Posterior vena cava (tissue), 2 donors: ENCODE data around the gene KCNK4. TPM values are rescaled to one million over a fixed set of nuclear protein-coding genes. Genes with fewer than 3 reads are reported as not detected.

Experiments
- DNase-seq: peaks from one replicate; pipeline ENCODE4 v3.0.0-alpha.2; 2020; ENCODE audit warnings: low spot score
- intact Hi-C, 2 donors: fragments of 100-400 bp; cut with DNase I; formaldehyde crosslinking; loops; one replicate each; pipeline versions ENCODE4 v1.14.1 to v1.14.2; 2022 to 2023
- total RNA-seq, 2 donors: library from RNA; stranded (reverse); fragmentation: NEBNext Ultra II Directional; extraction: Animal tissue kit (Norgen Biotek cat#: 25700); gene quantifications; one replicate each; pipeline ENCODE4 v1.2.1, GENCODE V29; 2021
- donor health status: DM: yes; HTN: yes; CAD: no.
- donor health status: DM: yes; HTN: yes; CAD: no.

KCNK4 gene
- total RNA-seq, 2 donors from 2014 or later = not detected

GRCh38 chr11:64251753-64252002 lies 39.4 kb upstream of the KCNK4 start:
- intact Hi-C loops = no loop called here
- DNase-seq = no peak

GRCh38 chr11:64252003-64252872 lies 38.9 kb upstream of the KCNK4 start:
- no peak for DNase-seq
- intact Hi-C loops = no loop called here

GRCh38 chr11:64253043-64253442 lies 38.1 kb upstream of the KCNK4 start:
- no peak for DNase-seq
- intact Hi-C loops = no loop called here

DNA sequence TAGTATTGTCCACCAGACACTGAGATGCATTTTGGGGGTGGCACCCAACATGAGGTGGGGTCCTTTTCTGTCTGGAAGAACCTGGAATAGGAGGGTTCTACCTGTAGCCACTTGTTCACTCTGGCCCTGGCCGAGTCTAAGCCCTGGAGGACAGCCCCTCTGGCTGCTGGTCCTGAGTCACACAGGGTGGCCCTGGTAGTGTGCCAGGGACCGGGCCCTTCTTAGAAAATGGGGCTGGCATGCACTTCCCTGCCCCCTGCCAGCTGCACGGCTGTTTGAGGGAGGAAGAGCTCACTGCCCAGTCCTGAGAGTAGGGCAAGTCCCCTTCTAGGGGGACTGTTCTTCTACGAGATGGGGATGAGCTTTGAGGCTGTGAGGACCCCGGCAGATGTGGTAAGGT lies 37.6 kb upstream of the KCNK4 start:
- intact Hi-C loops = no loop called here
- no peak for DNase-seq

DNA sequence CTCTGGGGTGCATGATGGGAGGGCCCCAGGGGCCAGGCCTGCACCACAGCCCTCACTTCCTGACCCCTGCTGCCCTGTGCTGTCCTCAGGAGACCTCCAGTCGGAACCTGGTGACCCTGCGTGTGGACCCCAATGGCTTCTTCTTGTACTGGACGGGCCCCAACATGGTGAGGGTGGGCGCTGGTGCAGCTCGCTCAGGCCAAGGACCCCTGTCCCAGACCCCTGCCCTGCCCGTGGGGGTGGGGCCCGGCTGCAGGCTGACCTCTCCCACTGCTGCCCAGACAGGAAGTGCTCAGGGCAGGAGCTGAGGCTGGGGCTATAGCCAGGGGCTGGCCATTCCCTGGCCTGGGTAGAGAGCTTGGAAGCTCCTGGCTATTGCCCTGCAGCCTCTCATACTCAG lies 36.8 kb upstream of the KCNK4 start:
- intact Hi-C loops = no loop called here

DNA sequence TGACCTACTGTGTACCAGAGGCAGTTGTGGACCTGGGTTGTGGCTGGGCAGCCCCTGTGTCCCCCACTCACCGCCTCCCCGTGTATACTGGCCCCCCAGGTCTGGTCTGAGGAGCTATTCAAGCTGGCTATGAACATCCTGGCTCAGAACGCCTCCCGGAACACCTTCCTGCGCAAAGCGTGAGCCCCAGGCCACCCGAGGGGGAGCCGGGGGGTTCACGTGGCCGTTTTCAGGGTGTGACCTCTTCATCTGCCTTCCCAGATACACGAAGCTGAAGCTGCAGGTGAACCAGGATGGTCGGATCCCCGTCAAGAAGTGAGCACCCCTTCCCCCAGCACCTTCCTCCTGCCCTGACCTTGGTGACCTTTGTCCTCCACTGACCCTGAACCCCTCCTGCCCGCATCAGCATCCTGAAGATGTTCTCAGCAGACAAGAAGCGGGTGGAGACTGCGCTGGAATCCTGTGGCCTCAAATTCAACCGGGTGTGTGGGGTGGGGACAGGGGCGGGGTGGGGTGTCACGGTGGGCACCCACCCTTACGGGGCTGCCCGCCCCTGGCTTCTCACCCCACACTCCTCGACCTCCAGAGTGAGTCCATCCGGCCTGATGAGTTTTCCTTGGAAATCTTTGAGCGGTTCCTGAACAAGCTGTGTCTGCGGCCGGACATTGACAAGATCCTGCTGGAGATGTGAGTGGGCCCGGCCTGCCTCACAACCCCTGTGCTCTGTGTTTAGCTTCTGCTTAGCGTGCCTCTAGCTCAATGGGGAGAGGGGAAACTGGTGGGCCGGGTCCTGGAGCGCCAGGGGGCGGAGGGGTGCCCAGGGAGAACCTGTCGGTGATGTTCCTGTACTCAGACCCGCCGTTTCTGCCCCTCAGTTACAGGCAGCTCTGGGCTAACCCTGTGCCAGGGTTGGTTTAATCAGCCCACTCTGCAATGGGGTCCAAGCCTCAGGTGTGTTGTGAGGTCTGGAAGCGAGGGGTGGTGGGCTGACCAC lies 35.7 kb upstream of the KCNK4 start:
- intact Hi-C loops = no loop called here

More for the DNA sequence above, 36.8 kb upstream of the KCNK4 start:
- no peak for DNase-seq

GRCh38 chr11:64256300-64256699 lies 34.8 kb upstream of the KCNK4 start:
- intact Hi-C loops = no loop called here
- DNase-seq = no peak

More for the DNA sequence above, 35.7 kb upstream of the KCNK4 start:
- no peak for DNase-seq

DNA sequence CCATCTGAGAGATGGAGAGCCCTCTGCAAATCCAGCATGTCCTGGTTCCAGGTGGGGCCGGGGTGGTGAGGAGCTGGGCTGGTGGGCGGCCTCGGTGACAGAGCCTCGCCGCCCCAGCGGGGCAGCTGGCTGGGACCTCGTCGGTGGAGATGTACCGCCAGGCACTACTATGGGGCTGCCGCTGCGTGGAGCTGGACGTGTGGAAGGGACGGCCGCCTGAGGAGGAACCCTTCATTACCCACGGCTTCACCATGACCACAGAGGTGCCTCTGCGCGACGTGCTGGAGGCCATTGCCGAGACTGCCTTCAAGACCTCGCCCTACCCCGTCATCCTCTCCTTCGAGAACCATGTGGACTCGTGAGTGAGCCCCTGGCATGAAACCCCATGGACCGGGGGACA lies 32.7 kb upstream of the KCNK4 start:
- intact Hi-C loops = no loop called here
- DNase-seq = no peak

DNA sequence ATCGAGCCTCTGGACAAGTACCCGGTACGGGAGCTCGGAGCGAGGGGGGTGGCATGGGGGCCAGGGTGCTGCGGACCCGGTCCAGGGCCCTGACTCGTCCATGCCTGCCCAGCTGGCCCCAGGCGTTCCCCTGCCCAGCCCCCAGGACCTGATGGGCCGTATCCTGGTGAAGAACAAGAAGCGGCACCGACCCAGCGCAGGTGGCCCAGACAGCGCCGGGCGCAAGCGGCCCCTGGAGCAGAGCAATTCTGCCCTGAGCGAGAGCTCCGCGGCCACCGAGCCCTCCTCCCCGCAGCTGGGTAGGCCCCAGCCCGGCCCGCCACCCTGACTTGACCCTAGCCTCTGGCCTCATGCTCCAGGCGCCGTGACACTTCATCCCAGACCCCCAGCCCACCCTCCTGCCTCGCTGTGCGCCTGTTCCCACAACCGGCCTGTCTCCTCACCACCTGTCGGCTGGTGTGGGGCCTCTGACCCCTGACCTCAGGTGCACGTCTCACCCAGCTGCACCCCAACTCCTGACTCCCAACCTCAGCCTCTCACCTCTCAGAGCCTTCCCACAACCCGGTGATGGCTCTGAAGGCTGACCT lies 32.1 kb upstream of the KCNK4 start:
- intact Hi-C loops = no loop called here

DNA sequence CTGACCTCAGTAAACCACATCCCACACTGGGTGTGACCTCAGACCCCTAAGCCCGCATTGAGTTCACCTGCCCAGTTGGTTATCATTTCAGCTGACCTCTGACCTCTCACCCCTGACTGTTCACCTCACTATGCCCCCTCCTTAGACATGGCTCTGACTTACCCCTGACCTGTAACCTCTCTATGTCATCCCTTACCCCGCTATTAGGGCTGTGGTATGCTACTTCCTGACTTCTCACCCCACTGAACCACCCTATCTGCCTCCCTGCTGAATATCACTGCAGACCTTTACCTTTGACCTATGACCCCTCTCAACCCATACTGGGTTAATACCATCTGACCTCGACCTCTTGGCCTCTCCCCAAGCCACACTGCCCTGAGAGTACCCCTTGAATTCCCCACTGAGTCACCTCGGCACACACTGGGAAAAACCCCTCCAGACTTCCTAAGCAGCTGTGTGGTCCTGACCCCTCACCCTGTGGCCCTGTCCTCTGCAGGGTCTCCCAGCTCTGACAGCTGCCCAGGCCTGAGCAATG lies 31.5 kb upstream of the KCNK4 start:
- intact Hi-C loops = no loop called here
- no peak for DNase-seq

More for the DNA sequence above, 32.1 kb upstream of the KCNK4 start:
- no peak for DNase-seq

GRCh38 chr11:64260147-64260708 lies 30.9 kb upstream of the KCNK4 start:
- intact Hi-C loops = no loop called here
- DNase-seq = no peak

GRCh38 chr11:64261556-64262080 lies 29.5 kb upstream of the KCNK4 start:
- DNase-seq = no peak
- intact Hi-C loops = no loop called here

GRCh38 chr11:64262271-64263002 lies 28.7 kb upstream of the KCNK4 start:
- no peak for DNase-seq
- intact Hi-C loops = no loop called here

GRCh38 chr11:64263021-64263946 lies 27.8 kb upstream of the KCNK4 start:
- DNase-seq = no peak
- intact Hi-C loops = no loop called here

DNA sequence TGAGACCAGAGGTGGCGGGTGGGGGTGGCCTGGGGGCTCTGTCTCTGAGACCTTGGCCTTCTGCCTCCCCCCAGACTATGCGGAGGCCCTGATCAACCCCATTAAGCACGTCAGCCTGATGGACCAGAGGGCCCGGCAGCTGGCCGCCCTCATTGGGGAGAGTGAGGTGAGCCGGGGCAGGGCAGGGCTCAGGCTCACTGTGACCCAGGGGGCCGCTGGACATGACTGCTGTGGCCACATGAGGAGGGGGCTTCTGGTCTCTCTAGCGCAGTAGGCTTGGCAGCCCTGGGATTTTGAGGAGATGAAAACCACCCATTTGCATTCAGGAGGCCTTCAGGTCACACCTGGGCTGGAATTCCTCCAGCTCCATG lies 27.2 kb upstream of the KCNK4 start:
- intact Hi-C loops = no loop called here
- no peak for DNase-seq

DNA sequence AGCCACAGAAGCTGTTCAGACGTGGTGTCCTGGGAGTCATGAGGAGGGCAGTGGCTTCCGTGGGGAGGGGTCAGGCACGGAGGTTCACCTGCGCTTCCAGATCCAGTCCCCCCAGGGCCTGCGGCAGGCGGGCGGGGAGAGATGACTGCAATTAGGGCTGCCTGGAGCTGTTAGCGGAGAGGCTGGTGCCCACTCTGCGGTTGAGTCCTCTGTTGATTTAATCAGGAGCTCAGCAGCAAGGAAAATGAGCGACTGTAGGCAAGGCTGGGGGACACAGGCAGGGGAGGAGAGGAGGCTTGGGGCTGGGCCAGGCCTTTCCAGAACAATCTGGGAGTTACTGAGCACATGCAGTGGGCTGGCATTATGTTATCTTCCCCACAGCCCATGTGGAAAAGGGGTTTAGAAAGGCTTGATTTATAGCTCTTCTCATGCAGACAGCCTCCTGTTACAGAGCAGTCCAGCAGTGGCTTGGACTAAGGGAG lies 26.7 kb upstream of the KCNK4 start:
- no peak for DNase-seq
- intact Hi-C loops = no loop called here
